CD14-positive monocyte (primary cell): ENCODE results near the gene TMEM161B. TPM values are rescaled to one million over a fixed set of nuclear protein-coding genes. Genes with fewer than 3 reads are reported as not detected.
A peak's percentile ranks its signal among the peaks of the same experiment; 100 is the strongest.
"Not testable (repeated sequence)": the region's sequence is repeated elsewhere in the genome, so short reads cannot be mapped to it uniquely, and the experiment has no call there.

Source experiments
- DNase-seq, 3 donors: peaks; one replicate each; pipeline ENCODE4 v3.0.0-alpha.2; 2011 to 2022
- H2AFZ ChIP-seq: 2 replicates; pipeline ENCODE4 v1.6.0; 2012; ENCODE audit warnings: mild to moderate bottlenecking, low read depth, low read length, inconsistent platforms; ENCODE audit not compliant: insufficient read depth, poor library complexity, severe bottlenecking
- H3K27ac ChIP-seq, 2 donors: 1 replicate in 1 of 2; 2 replicates in 1 of 2; pipeline ENCODE4 v1.5.1; 2012 to 2013; ENCODE audit warnings: low read length in 2 of 2, control low read depth in 1 of 2, inconsistent platforms in 1 of 2, low read depth in 1 of 2, mild to moderate bottlenecking in 1 of 2
- H3K27me3 ChIP-seq, 2 donors: one replicate each; pipeline versions ENCODE4 v1.6.0 to v1.6.1; 2011 to 2013; ENCODE audit warnings: low read length in 2 of 2; ENCODE audit not compliant: control insufficient read depth in 2 of 2, insufficient read depth in 2 of 2
- H3K36me3 ChIP-seq, 2 donors: replicated peaks in 1 of 2; 1 replicate in 1 of 2; 2 replicates in 1 of 2; pipeline versions ENCODE4 v1.5.1 to v1.6.1; 2012 to 2013; ENCODE audit warnings: low read length in 2 of 2, control low read depth in 1 of 2, inconsistent platforms in 1 of 2, mild to moderate bottlenecking in 1 of 2; ENCODE audit not compliant: insufficient read depth in 2 of 2, control insufficient read depth in 1 of 2
- H3K4me1 ChIP-seq, 2 donors: 1 replicate in 1 of 2; 2 replicates in 1 of 2; pipeline versions ENCODE4 v1.5.1 to v1.6.1; 2012 to 2013; ENCODE audit warnings: low read length in 2 of 2, control low read depth in 1 of 2, inconsistent platforms in 1 of 2, mild to moderate bottlenecking in 1 of 2, moderate library complexity in 1 of 2; ENCODE audit not compliant: insufficient read depth in 2 of 2, control insufficient read depth in 1 of 2
- H3K4me2 ChIP-seq: replicated peaks from 2 replicates; pipeline ENCODE3; 2012; ENCODE audit warnings: low read length, moderate library complexity, mild to moderate bottlenecking; ENCODE audit not compliant: poor library complexity, severe bottlenecking; ENCODE audit errors: extremely low read depth
- H3K4me3 ChIP-seq, 3 experiments: fragments of 200-600 bp in 1 of 3; sonication (generic) in 1 of 3; replicated peaks in 1 of 3; 1 replicate in 2 of 3; 2 replicates in 1 of 3; pipeline ENCODE4 v1.5.1; 2011 to 2013; ENCODE audit warnings: low read length in 3 of 3, mild to moderate bottlenecking in 3 of 3, control low read depth in 2 of 3, low read depth in 2 of 3, inconsistent platforms in 1 of 3, moderate library complexity in 1 of 3
- H3K79me2 ChIP-seq: 2 replicates; pipeline ENCODE4 v1.6.0; 2012; ENCODE audit warnings: mild to moderate bottlenecking, control low read depth, inconsistent platforms, low read length, moderate library complexity; ENCODE audit not compliant: insufficient read depth
- H3K9ac ChIP-seq: 2 replicates; pipeline ENCODE4 v1.6.0; 2017; ENCODE audit warnings: low read length, mild to moderate bottlenecking; ENCODE audit not compliant: insufficient read depth, poor library complexity, severe bottlenecking
- H3K9me3 ChIP-seq, 2 donors: replicated peaks in 1 of 2; 1 replicate in 1 of 2; 2 replicates in 1 of 2; pipeline versions ENCODE4 v1.5.1 to v1.6.1; 2012 to 2013; ENCODE audit warnings: low read length in 2 of 2, control low read depth in 1 of 2; ENCODE audit not compliant: control insufficient read depth in 1 of 2, insufficient read depth in 1 of 2
- H4K20me1 ChIP-seq: 2 replicates; pipeline ENCODE4 v1.6.0; 2012; ENCODE audit warnings: mild to moderate bottlenecking, low read length, control low read depth, moderate library complexity; ENCODE audit not compliant: insufficient read depth
- H3K27ac Mint-ChIP-seq, 7 donors: one replicate each; pipeline ENCODE4 v1.8.0; 2020; ENCODE audit warnings: mild to moderate bottlenecking in 7 of 7, mixed read lengths in 7 of 7, moderate library complexity in 6 of 7, inconsistent platforms in 2 of 7
- H3K27me3 Mint-ChIP-seq, 3 donors: one replicate each; pipeline ENCODE4 v1.8.0; 2021 to 2022; ENCODE audit warnings: low read depth in 3 of 3, mild to moderate bottlenecking in 3 of 3, mixed read lengths in 3 of 3, moderate library complexity in 3 of 3, inconsistent platforms in 1 of 3
- H3K36me3 Mint-ChIP-seq, 2 donors: one replicate each; pipeline ENCODE4 v1.8.0; 2020; ENCODE audit warnings: mixed read lengths in 2 of 2, inconsistent platforms in 1 of 2, mild to moderate bottlenecking in 1 of 2
- H3K4me1 Mint-ChIP-seq: one replicate; pipeline ENCODE4 v1.8.0; 2020; ENCODE audit warnings: mild to moderate bottlenecking, mixed read lengths
- H3K4me3 Mint-ChIP-seq, 2 donors: one replicate each; pipeline ENCODE4 v1.8.0; 2020; ENCODE audit warnings: mild to moderate bottlenecking in 2 of 2, mixed read lengths in 2 of 2, moderate library complexity in 1 of 2
- H3K9me3 Mint-ChIP-seq, 7 donors: one replicate each; pipeline ENCODE4 v1.8.0; 2020 to 2022; ENCODE audit warnings: mixed read lengths in 7 of 7, mild to moderate bottlenecking in 6 of 7, moderate library complexity in 6 of 7, inconsistent platforms in 2 of 7
- CTCF ChIP-seq: fragments of 200-600 bp; IDR thresholded peaks from one replicate; pipeline ENCODE4 v1.8.0; 2022; ENCODE audit warnings: antibody characterized with exemption, mild to moderate bottlenecking
- WGBS: methylation state at CpG from one replicate; pipeline ENCODE4 v1.1.5; 2013; ENCODE audit warnings: missing lambda C conversion rate; ENCODE audit not compliant: insufficient coverage; 5-methylcytosine and 5-hydroxymethylcytosine counted together
- intact Hi-C, 2 donors: fragments of 100-400 bp; cut with micrococcal nuclease; formaldehyde crosslinking; loops; one replicate each; pipeline versions ENCODE4 v1.15.0 to v1.15.1; 2023
- polyA plus RNA-seq, 3 donors: library from polyadenylated mRNA; depleted of rRNA in 1 of 3; unstranded in 2 of 3; stranded (reverse) in 1 of 3; fragments of 300-500 nt in 2 of 3; fragments of >200 nt in 1 of 3; fragmentation: Illumina TruSeq in 2 of 3; gene quantifications; 1 replicate in 2 of 3; 2 replicates in 1 of 3; pipeline ENCODE4 v1.2.3, GENCODE V29; 2012 to 2021

The TMEM161B gene
- polyA plus RNA-seq, 3 donors = 4.4 to 9.4 (median 5.0) TPM

- no peak for DNase-seq
- no peak overlapping the region for H3K4me3 ChIP-seq
- Mint-ChIP-seq H3K4me3 (no peak overlapping the region), H3K4me1 (no peaks in the 10 kb centered on the region), H3K36me3 (peaks cover 28 to 60% of the 10 kb centered on the region in 2 donors), H3K27ac (no peak overlapping the region), H3K27me3 (peaks cover 0 to 1% (median 0%) of the 10 kb centered on the region in 3 donors), H3K9me3 (peaks cover 12 to 32% (median 23%) of the 10 kb centered on the region in 7 donors)
- H2AFZ ChIP-seq = no peak overlapping the region
- intact Hi-C loops = no loop called here
- H3K27me3 ChIP-seq = no peaks in the 10 kb centered on the region
- H3K4me1 ChIP-seq = no peaks in the 10 kb centered on the region
- H4K20me1 ChIP-seq = no peaks in the 10 kb centered on the region
- no peak overlapping the region for H3K9ac ChIP-seq
- H3K79me2 ChIP-seq = no peaks in the 10 kb centered on the region
- TF ChIP-seq CTCF = no peak
- H3K4me2 ChIP-seq = no peak overlapping the region
- H3K9me3 ChIP-seq = peaks cover 20 to 26% of the 10 kb centered on the region in 2 donors
- no peak overlapping the region for H3K27ac ChIP-seq
- peaks cover 19 to 49% of the 10 kb centered on the region in 2 donors for H3K36me3 ChIP-seq
- 100% methylated on average over 1 of the region's 3 CpGs for WGBS
Measured at GRCh38 chr5:88193896-88194295, 74.7 kb downstream of the TMEM161B start.

- H3K4me1 ChIP-seq = no peaks in the 10 kb centered on the region
- Mint-ChIP-seq H3K4me1 (no peaks in the 10 kb centered on the region), H3K4me3 (no peak overlapping the region), H3K36me3 (peaks cover 17 to 38% of the 10 kb centered on the region in 2 donors), H3K27me3 (peaks cover 0 to 1% (median 0%) of the 10 kb centered on the region in 3 donors), H3K27ac (no peak overlapping the region), H3K9me3 (peaks cover 17 to 51% (median 45%) of the 10 kb centered on the region in 7 donors)
- intact Hi-C loops = no loop called here
- peaks cover 35 to 49% of the 10 kb centered on the region in 2 donors for H3K9me3 ChIP-seq
- H3K4me2 ChIP-seq = no peak overlapping the region
- H3K27ac ChIP-seq = no peak overlapping the region
- no peak overlapping the region for H2AFZ ChIP-seq
- no peak overlapping the region for H3K9ac ChIP-seq
- no peak for DNase-seq
- H3K36me3 ChIP-seq = peaks cover 5 to 25% of the 10 kb centered on the region in 2 donors
- no peak for TF ChIP-seq CTCF
- no peaks in the 10 kb centered on the region for H3K79me2 ChIP-seq
- no peaks in the 10 kb centered on the region for H3K27me3 ChIP-seq
- H3K4me3 ChIP-seq = no peak overlapping the region
- 96% methylated on average over 6 of the region's 9 CpGs for WGBS
- H4K20me1 ChIP-seq = no peaks in the 10 kb centered on the region
Measured at GRCh38 chr5:88190106-88190834, 78.4 kb downstream of the TMEM161B start.

DNA sequence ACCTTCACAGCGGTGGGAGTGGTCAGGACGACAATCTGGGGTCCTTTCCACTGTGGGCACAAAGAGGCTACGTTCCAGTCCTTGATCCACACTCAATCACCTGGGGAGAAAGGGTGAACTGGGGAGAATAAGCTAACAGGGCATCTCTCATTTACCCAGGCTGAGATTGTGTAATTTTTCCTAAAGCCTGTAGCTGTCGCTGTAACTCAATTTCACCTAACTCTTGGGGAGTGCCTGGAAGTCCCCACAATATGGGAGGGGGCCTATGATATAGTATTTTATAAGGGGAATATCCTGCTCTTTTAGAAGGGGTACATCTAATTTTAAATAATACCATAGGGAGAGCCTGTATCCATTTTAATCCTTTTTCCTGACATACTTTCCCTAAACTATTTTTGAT lies 79.2 kb downstream of the TMEM161B start:
- Mint-ChIP-seq H3K36me3 (peaks cover 13 to 33% of the 10 kb centered on the region in 2 donors), H3K9me3 (peaks cover 17 to 51% (median 45%) of the 10 kb centered on the region in 7 donors)
- intact Hi-C loops, H3K9ac ChIP-seq, H3K27ac Mint-ChIP-seq, H3K4me2 ChIP-seq, H3K4me1 Mint-ChIP-seq, H3K27ac ChIP-seq, H3K27me3 Mint-ChIP-seq, H3K79me2 ChIP-seq, DNase-seq, H2AFZ ChIP-seq, H3K4me1 ChIP-seq, H3K27me3 ChIP-seq, H3K4me3 Mint-ChIP-seq, H4K20me1 ChIP-seq: not testable (repeated sequence)
- WGBS = no CpG with 5 or more reads among the region's 4 CpGs
- Histone ChIP-seq H3K9me3 (peaks cover 35 to 49% of the 10 kb centered on the region in 2 donors), H3K36me3 (peaks cover 5 to 21% of the 10 kb centered on the region in 2 donors), H3K4me3 (peak overlapping the region in 1 of 3 experiments; percentile 33)
